Central memory CD8-positive, alpha-beta T cell (primary cell): ENCODE data around the gene COPE.

ENCODE experiments used
- ATAC-seq: fragments of 150-1000 bp; cut with Tn5 transposase; replicated peaks from 2 replicates; pipeline ENCODE4 v1.10.0; 2022; ENCODE audit warnings: mild to moderate bottlenecking, moderate FRiP score, moderate number of reproducible peaks; ENCODE audit not compliant: poor library complexity, severe bottlenecking; ENCODE audit errors: extremely low read depth
- DNase-seq, 2 donors: peaks; one replicate each; pipeline ENCODE4 v3.0.0; 2021; ENCODE audit warnings: low spot score in 2 of 2
- H3K27ac Mint-ChIP-seq: one replicate; pipeline ENCODE4 v1.8.0; 2022; ENCODE audit warnings: low read depth, mild to moderate bottlenecking, moderate library complexity, mixed read lengths
- H3K27me3 Mint-ChIP-seq: one replicate; pipeline ENCODE4 v1.8.0; 2022; ENCODE audit warnings: mixed read lengths
- H3K36me3 Mint-ChIP-seq: one replicate; pipeline ENCODE4 v1.8.0; 2022; ENCODE audit warnings: mild to moderate bottlenecking, moderate library complexity, mixed read lengths; ENCODE audit not compliant: insufficient read depth
- H3K4me1 Mint-ChIP-seq: one replicate; pipeline ENCODE4 v1.8.0; 2022; ENCODE audit warnings: mixed read lengths
- H3K4me3 Mint-ChIP-seq: one replicate; pipeline ENCODE4 v1.8.0; 2022; ENCODE audit warnings: mild to moderate bottlenecking, moderate library complexity, mixed read lengths
- H3K9me3 Mint-ChIP-seq: one replicate; pipeline ENCODE4 v1.8.0; 2022; ENCODE audit warnings: mixed read lengths

COPE gene

GRCh38 chr19:18948976-18949356, 29.8 kb upstream of the COPE start:
- H3K27ac Mint-ChIP-seq, result no peak overlapping the region
- ATAC-seq (no peak), DNase-seq (no peak)
- peaks cover 6% of the 10 kb centered on the region for H3K4me1 Mint-ChIP-seq
- H3K36me3 Mint-ChIP-seq, result no peaks in the 10 kb centered on the region
- H3K9me3 Mint-ChIP-seq, result no peaks in the 10 kb centered on the region
- H3K4me3 Mint-ChIP-seq, result no peak overlapping the region
- peaks cover 12% of the 10 kb centered on the region for H3K27me3 Mint-ChIP-seq

- Mint-ChIP-seq H3K9me3 (no peaks in the 10 kb centered on the region), H3K27me3 (peaks cover 13% of the 10 kb centered on the region), H3K27ac (no peak overlapping the region), H3K4me1 (peaks cover 6% of the 10 kb centered on the region), H3K4me3 (no peak overlapping the region), H3K36me3 (no peaks in the 10 kb centered on the region)
- ATAC-seq (no peak), DNase-seq (no peak)
Measured at GRCh38 chr19:18948075-18948975, 29.1 kb upstream of the COPE start.

GRCh38 chr19:18946918-18947317, 27.7 kb upstream of the COPE start:
- Mint-ChIP-seq H3K27me3 (peaks cover 27% of the 10 kb centered on the region), H3K27ac (no peak overlapping the region), H3K4me3 (no peak overlapping the region), H3K36me3 (no peaks in the 10 kb centered on the region), H3K4me1 (peaks cover 6% of the 10 kb centered on the region), H3K9me3 (no peaks in the 10 kb centered on the region)
- no peak for DNase-seq
- ATAC-seq, result no peak

GRCh38 chr19:18946335-18946734, 27.1 kb upstream of the COPE start:
- H3K36me3 Mint-ChIP-seq, result no peaks in the 10 kb centered on the region
- H3K4me3 Mint-ChIP-seq, result no peak overlapping the region
- H3K4me1 Mint-ChIP-seq, result peaks cover 6% of the 10 kb centered on the region
- ATAC-seq, result no peak
- DNase-seq, result no peak
- no peak overlapping the region for H3K27ac Mint-ChIP-seq
- H3K9me3 Mint-ChIP-seq, result no peaks in the 10 kb centered on the region
- H3K27me3 Mint-ChIP-seq, result peaks cover 33% of the 10 kb centered on the region

GRCh38 chr19:18945297-18945696, 26.1 kb upstream of the COPE start:
- peaks cover 10% of the 10 kb centered on the region for H3K4me1 Mint-ChIP-seq
- DNase-seq, result no peak

GRCh38 chr19:18943465-18943864, 24.3 kb upstream of the COPE start:
- Mint-ChIP-seq H3K4me3 (no peak overlapping the region), H3K4me1 (peaks cover 16% of the 10 kb centered on the region), H3K27me3 (peaks cover 52% of the 10 kb centered on the region), H3K9me3 (no peaks in the 10 kb centered on the region), H3K36me3 (peaks cover 2% of the 10 kb centered on the region), H3K27ac (no peak overlapping the region)
- DNase-seq (no peak), ATAC-seq (no peak)

More at GRCh38 chr19:18945297-18945696, 26.1 kb upstream of the COPE start:
- Mint-ChIP-seq H3K27me3 (peaks cover 34% of the 10 kb centered on the region), H3K27ac (no peak overlapping the region), H3K9me3 (no peaks in the 10 kb centered on the region), H3K4me3 (no peak overlapping the region), H3K36me3 (no peaks in the 10 kb centered on the region)
- ATAC-seq, result no peak

- DNase-seq (no peak), ATAC-seq (no peak)
- Mint-ChIP-seq H3K4me3 (peak overlapping the region; percentile 57), H3K36me3 (peaks cover 2% of the 10 kb centered on the region), H3K27ac (no peak overlapping the region), H3K27me3 (peaks cover 52% of the 10 kb centered on the region), H3K9me3 (no peaks in the 10 kb centered on the region), H3K4me1 (peaks cover 16% of the 10 kb centered on the region)
Measured at GRCh38 chr19:18942692-18943091, 23.5 kb upstream of the COPE start.

GRCh38 chr19:18941628-18942354, 22.6 kb upstream of the COPE start:
- peaks cover 16% of the 10 kb centered on the region for H3K4me1 Mint-ChIP-seq
- no peaks in the 10 kb centered on the region for H3K9me3 Mint-ChIP-seq
- no peak for DNase-seq
- peaks cover 50% of the 10 kb centered on the region for H3K27me3 Mint-ChIP-seq
- peak overlapping the region; percentile 57 for H3K4me3 Mint-ChIP-seq
- peaks cover 2% of the 10 kb centered on the region for H3K36me3 Mint-ChIP-seq
- H3K27ac Mint-ChIP-seq, result no peak overlapping the region
- no peak for ATAC-seq

- peak within 1 kb of the TSS; percentile 75 for H3K4me3 Mint-ChIP-seq
Measured at GRCh38 chr19:18940769-18941627, 21.8 kb upstream of the COPE start, which contains the start of gene HOMER3. TSS of gene HOMER3 (minus strand) at chr19:18941217. CDS start at chr19:18938982, 2,235 bp downstream.

GRCh38 chr19:18939922-18940768, 21.0 kb upstream of the COPE start:
- peaks cover 10% of the 10 kb centered on the region for H3K4me1 Mint-ChIP-seq
- peaks cover 40% of the 10 kb centered on the region for H3K27me3 Mint-ChIP-seq
- ATAC-seq (no peak), DNase-seq (no peak)
- H3K27ac Mint-ChIP-seq, result no peak overlapping the region
- peaks cover 2% of the 10 kb centered on the region for H3K36me3 Mint-ChIP-seq
- H3K9me3 Mint-ChIP-seq, result no peaks in the 10 kb centered on the region
- peak overlapping the region; percentile 75 for H3K4me3 Mint-ChIP-seq

More at GRCh38 chr19:18940769-18941627, 21.8 kb upstream of the COPE start, which contains the start of gene HOMER3:
- Mint-ChIP-seq H3K4me1 (peaks cover 10% of the 10 kb centered on the region), H3K36me3 (peaks cover 2% of the 10 kb centered on the region), H3K27ac (no peak within 1 kb of the TSS), H3K27me3 (peaks cover 42% of the 10 kb centered on the region), H3K9me3 (no peaks in the 10 kb centered on the region)
- peak; percentile 33 to 45 for DNase-seq
- peak; percentile 79 for ATAC-seq

- DNase-seq, result no peak
- Mint-ChIP-seq H3K36me3 (peaks cover 2% of the 10 kb centered on the region), H3K4me3 (peak overlapping the region; percentile 75), H3K27me3 (peaks cover 46% of the 10 kb centered on the region), H3K4me1 (peaks cover 10% of the 10 kb centered on the region), H3K27ac (no peak overlapping the region), H3K9me3 (no peaks in the 10 kb centered on the region)
- no peak for ATAC-seq
Measured at GRCh38 chr19:18939163-18939562, 20.0 kb upstream of the COPE start.
